GM12878 (cell line): ENCODE results near the gene TMEM168. TPM values are rescaled to one million over a fixed set of nuclear protein-coding genes. Genes with fewer than 3 reads are reported as not detected.

ENCODE experiments used
- ATAC-seq: fragments of 200-7000 bp; cut with Tn5 transposase; 3 replicates; pipeline ENCODE4 v1.9.1; 2020; ENCODE audit warnings: mild to moderate bottlenecking, moderate library complexity
- BruUV-seq: library from RNA; stranded (reverse); fragments of 400-500 nt; replicated peaks from 2 replicates; lab custom pipeline; 2021; lab: Mats Ljungman, UMichigan
- CTCF ChIA-PET: fragments of 300-600 bp; sonication (Branson Sonifier 250); formaldehyde crosslinking; extraction: SDS; loops from one replicate; lab custom pipeline; 2021; ENCODE audit warnings: inconsistent platforms; lab: Yijun Ruan, JAX
- POLR2A ChIA-PET: fragments of 350-600 bp; formaldehyde crosslinking; extraction: SDS; loops from one replicate; lab custom pipeline; 2021; ENCODE audit warnings: inconsistent platforms; lab: Charles Lee
- RAD21 ChIA-PET: fragments of 300-600 bp; sonication (Branson Sonifier 250); formaldehyde crosslinking; loops from one replicate; lab custom pipeline; 2023; ENCODE audit warnings: antibody characterized with exemption; ENCODE audit not compliant: unreplicated experiment; lab: Charles Lee
- SMC1A ChIA-PET: fragments of 300-600 bp; sonication (Branson Sonifier 250); formaldehyde crosslinking; loops from one replicate; lab custom pipeline; 2023; ENCODE audit not compliant: unreplicated experiment, uncharacterized antibody; lab: Charles Lee
- DNase-seq: peaks from one replicate; pipeline ENCODE4 v3.0.0-alpha.2; 2011; ENCODE audit warnings: low read depth, low spot score
- FAIRE-seq: peaks from 3 replicates; lab custom pipeline; 2011; peaks lifted over from hg19 to GRCh38; lab: Jason Lieb, UNC
- H2AFZ ChIP-seq: 2 replicates; pipeline ENCODE4 v1.6.0; 2011; ENCODE audit warnings: low read depth, low read length, control low read depth; ENCODE audit not compliant: control insufficient read depth
- H3K27ac ChIP-seq: 2 replicates; pipeline ENCODE4 v1.5.1; 2011; ENCODE audit warnings: control low read depth; ENCODE audit not compliant: control insufficient read depth, insufficient read depth
- H3K27me3 ChIP-seq, 2 experiments: replicated peaks in 1 of 2; 2 replicates each; pipeline versions ENCODE4 v1.6.0 to v1.6.1; 2011; ENCODE audit warnings: low read length in 1 of 2; ENCODE audit not compliant: control insufficient read depth in 2 of 2, insufficient read depth in 2 of 2
- H3K36me3 ChIP-seq, 2 experiments: 2 replicates each; pipeline ENCODE4 v1.5.1; 2011; ENCODE audit warnings: low read length in 1 of 2; ENCODE audit not compliant: control insufficient read depth in 2 of 2, insufficient read depth in 2 of 2
- H3K4me1 ChIP-seq: 2 replicates; pipeline ENCODE4 v1.6.1; 2011; ENCODE audit warnings: mild to moderate bottlenecking, low read length, moderate library complexity, mixed read lengths; ENCODE audit not compliant: control insufficient read depth, insufficient read depth
- H3K4me2 ChIP-seq: 2 replicates; pipeline ENCODE4 v1.6.0; 2011; ENCODE audit warnings: control low read depth; ENCODE audit not compliant: control insufficient read depth, insufficient read depth
- H3K4me3 ChIP-seq: fragments of 200-600 bp; sonication (generic); 2 replicates; pipeline ENCODE4 v1.5.1; 2016
- H3K79me2 ChIP-seq: 2 replicates; pipeline ENCODE4 v1.6.0; 2011; ENCODE audit warnings: low read length; ENCODE audit not compliant: control insufficient read depth, insufficient read depth
- H3K9ac ChIP-seq: 2 replicates; pipeline ENCODE4 v1.8.0; 2011; ENCODE audit warnings: low read length, control low read depth, mixed read lengths; ENCODE audit not compliant: control insufficient read depth, insufficient read depth
- H3K9me3 ChIP-seq: replicated peaks from 3 replicates; pipeline ENCODE4 v1.5.1; 2011; ENCODE audit warnings: mild to moderate bottlenecking, low read length; ENCODE audit not compliant: control insufficient read depth, insufficient read depth
- H4K20me1 ChIP-seq: 2 replicates; pipeline ENCODE4 v1.6.0; 2011; ENCODE audit not compliant: control insufficient read depth, insufficient read depth
- ASH2L ChIP-seq: fragments of 300-600, 200-600 bp; sonication (generic); IDR thresholded peaks from 2 replicates; pipeline ENCODE4 v1.6.1; 2017; ENCODE audit warnings: low read depth, mild to moderate bottlenecking, borderline replicate concordance
- HDAC2 ChIP-seq: fragments of 200-600 bp; sonication (generic); IDR thresholded peaks from 2 replicates; pipeline ENCODE4 v1.6.1; 2017
- KLF5 ChIP-seq: fragments of 450-650 bp; IDR thresholded peaks from 2 replicates; pipeline ENCODE4 v1.6.1; 2014; ENCODE audit warnings: mild to moderate bottlenecking; ENCODE audit not compliant: partially characterized antibody
- LARP7 ChIP-seq: fragments of 450-650 bp; IDR thresholded peaks from 2 replicates; pipeline ENCODE4 v1.6.1; 2017; ENCODE audit warnings: mild to moderate bottlenecking
- SRF ChIP-seq, 2 experiments: IDR thresholded peaks; 2 replicates each; pipeline ENCODE4 v1.6.1; 2011; ENCODE audit warnings: low read depth in 2 of 2, low read length in 2 of 2, mild to moderate bottlenecking in 1 of 2, moderate library complexity in 1 of 2
- SUZ12 ChIP-seq: fragments of 200-600 bp; sonication (generic); IDR thresholded peaks from one replicate; pipeline ENCODE4 v1.6.1; 2018; ENCODE audit warnings: antibody characterized with exemption, mild to moderate bottlenecking; ENCODE audit not compliant: unreplicated experiment
- TAF1 ChIP-seq: IDR thresholded peaks from 2 replicates; pipeline ENCODE4 v1.6.1; 2011; ENCODE audit warnings: mild to moderate bottlenecking, low read depth, low read length, borderline replicate concordance
- ZNF207 ChIP-seq: fragments of 450-650 bp; IDR thresholded peaks from 2 replicates; pipeline ENCODE4 v1.6.1; 2014; ENCODE audit warnings: antibody characterized with exemption, mild to moderate bottlenecking, borderline replicate concordance
- ZNF24 ChIP-seq: fragments of 450-650 bp; IDR thresholded peaks from 2 replicates; pipeline ENCODE4 v1.6.1; 2017; ENCODE audit warnings: antibody characterized with exemption, mild to moderate bottlenecking
- ZSCAN29 ChIP-seq: fragments of 450-650 bp; IDR thresholded peaks from 2 replicates; pipeline ENCODE4 v1.6.1; 2017; ENCODE audit warnings: mild to moderate bottlenecking, moderate library complexity
- WGBS: methylation state at CpG from one replicate; pipeline ENCODE4 v1.1.6; 2016; ENCODE audit warnings: low lambda C conversion rate; ENCODE audit not compliant: insufficient replicate concordance, insufficient coverage; ENCODE audit errors: missing lambda C conversion rate; 5-methylcytosine and 5-hydroxymethylcytosine counted together
- in situ Hi-C: fragments of 300-500 bp; cut with MboI; formaldehyde crosslinking; loops from 9 replicates; pipeline ENCODE4 v1.14.3; 2018; ENCODE audit warnings: mixed read lengths
- intact Hi-C: fragments of 100-400 bp; cut with micrococcal nuclease; formaldehyde crosslinking; loops from one replicate; pipeline ENCODE4 v1.14.2; 2022; ENCODE audit not compliant: unreplicated experiment
- polyA plus RNA-seq, 11 experiments: library from polyadenylated mRNA; depleted of rRNA in 4 of 11; unstranded in 6 of 11; stranded (reverse) in 5 of 11; fragments of >200 nt; fragmentation: Nextera tagmentation in 4 of 11; fragmentation: Illumina TruSeq in 1 of 11; extraction: Ambion mirVana in 4 of 11; extraction: Trizol in 1 of 11; gene quantifications; 1 replicate in 1 of 11; 2 replicates in 10 of 11; pipeline versions ENCODE4 v1.2.1 to v1.2.3, GENCODE V29; 2011 to 2016; ENCODE audit warnings: inconsistent platforms in 2 of 11, missing spikeins in 2 of 11, low read depth in 1 of 11
- total RNA-seq, 4 experiments: library from RNA; depleted of rRNA in 3 of 4; stranded (reverse); fragments of >200 nt in 3 of 4; fragmentation: Illumina TruSeq in 1 of 4; extraction: Trizol in 1 of 4; gene quantifications; 2 replicates each; pipeline versions ENCODE4 v1.2.1 to v1.2.3, GENCODE V29; 2013 to 2021
- TF ChIP-seq, protein P1 (sequence below): fragments of 450-650 bp; IDR thresholded peaks from 2 replicates; pipeline ENCODE4 v1.6.1; 2017; ENCODE audit warnings: borderline replicate concordance
- TF ChIP-seq, protein P2 (sequence below): fragments of 450-650 bp; formaldehyde crosslinking; IDR thresholded peaks from 2 replicates; pipeline ENCODE4 v1.4.0; 2022; ENCODE audit warnings: mild to moderate bottlenecking, moderate library complexity
- TF ChIP-seq, protein P3 (sequence below): IDR thresholded peaks from 2 replicates; pipeline ENCODE4 v1.6.1; 2012; ENCODE audit warnings: mild to moderate bottlenecking, low read depth, low read length

The TMEM168 gene
- total and polyA plus RNA-seq, 10 of the 15 experiments (the other 5 are each of a cell fraction or from before 2014, with no cell fraction given): 9.1 to 44.2 (median 19.8) TPM

DNA sequence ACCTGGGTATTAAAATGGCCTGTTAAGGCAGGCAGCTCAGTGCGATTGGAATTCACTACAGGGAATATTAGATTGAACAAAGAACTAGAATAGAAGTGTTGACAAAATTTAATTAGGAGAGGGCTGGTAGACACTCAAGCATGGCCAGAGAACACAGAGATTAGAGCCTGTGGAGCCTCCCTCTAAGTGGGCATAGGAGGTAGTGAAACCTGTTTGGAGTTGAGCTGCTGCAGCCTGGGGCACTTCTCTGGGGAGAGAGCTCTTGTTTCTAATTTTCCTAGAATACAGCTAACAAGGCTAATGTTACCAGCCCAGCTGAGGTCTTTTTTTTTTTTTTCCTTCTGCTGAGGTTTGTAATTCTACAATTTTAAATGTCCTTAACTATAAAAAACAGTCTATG, 46.4 kb downstream of the TMEM168 start (continued):
- TF ChIP-seq, protein P1, sequence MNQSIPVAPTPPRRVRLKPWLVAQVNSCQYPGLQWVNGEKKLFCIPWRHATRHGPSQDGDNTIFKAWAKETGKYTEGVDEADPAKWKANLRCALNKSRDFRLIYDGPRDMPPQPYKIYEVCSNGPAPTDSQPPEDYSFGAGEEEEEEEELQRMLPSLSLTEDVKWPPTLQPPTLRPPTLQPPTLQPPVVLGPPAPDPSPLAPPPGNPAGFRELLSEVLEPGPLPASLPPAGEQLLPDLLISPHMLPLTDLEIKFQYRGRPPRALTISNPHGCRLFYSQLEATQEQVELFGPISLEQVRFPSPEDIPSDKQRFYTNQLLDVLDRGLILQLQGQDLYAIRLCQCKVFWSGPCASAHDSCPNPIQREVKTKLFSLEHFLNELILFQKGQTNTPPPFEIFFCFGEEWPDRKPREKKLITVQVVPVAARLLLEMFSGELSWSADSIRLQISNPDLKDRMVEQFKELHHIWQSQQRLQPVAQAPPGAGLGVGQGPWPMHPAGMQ: no peak
- TF ChIP-seq, protein P2, sequence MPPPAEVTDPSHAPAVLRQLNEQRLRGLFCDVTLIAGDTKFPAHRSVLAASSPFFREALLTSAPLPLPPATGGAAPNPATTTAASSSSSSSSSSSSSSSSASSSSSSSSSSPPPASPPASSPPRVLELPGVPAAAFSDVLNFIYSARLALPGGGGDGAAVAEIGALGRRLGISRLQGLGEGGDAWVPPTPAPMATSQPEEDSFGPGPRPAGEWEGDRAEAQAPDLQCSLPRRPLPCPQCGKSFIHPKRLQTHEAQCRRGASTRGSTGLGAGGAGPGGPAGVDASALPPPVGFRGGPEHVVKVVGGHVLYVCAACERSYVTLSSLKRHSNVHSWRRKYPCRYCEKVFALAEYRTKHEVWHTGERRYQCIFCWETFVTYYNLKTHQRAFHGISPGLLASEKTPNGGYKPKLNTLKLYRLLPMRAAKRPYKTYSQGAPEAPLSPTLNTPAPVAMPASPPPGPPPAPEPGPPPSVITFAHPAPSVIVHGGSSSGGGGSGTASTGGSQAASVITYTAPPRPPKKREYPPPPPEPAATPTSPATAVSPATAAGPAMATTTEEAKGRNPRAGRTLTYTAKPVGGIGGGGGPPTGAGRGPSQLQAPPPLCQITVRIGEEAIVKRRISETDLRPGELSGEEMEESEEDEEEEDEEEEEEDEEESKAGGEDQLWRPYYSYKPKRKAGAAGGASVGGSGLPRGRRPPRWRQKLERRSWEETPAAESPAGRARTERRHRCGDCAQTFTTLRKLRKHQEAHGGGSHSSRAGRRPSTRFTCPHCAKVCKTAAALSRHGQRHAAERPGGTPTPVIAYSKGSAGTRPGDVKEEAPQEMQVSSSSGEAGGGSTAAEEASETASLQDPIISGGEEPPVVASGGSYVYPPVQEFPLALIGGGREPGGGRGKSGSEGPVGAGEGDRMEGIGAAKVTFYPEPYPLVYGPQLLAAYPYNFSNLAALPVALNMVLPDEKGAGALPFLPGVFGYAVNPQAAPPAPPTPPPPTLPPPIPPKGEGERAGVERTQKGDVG (CRISPR knock-in tag): no peak
- no peak for TF ChIP-seq HDAC2
- TF ChIP-seq ZNF207: no peak

DNA sequence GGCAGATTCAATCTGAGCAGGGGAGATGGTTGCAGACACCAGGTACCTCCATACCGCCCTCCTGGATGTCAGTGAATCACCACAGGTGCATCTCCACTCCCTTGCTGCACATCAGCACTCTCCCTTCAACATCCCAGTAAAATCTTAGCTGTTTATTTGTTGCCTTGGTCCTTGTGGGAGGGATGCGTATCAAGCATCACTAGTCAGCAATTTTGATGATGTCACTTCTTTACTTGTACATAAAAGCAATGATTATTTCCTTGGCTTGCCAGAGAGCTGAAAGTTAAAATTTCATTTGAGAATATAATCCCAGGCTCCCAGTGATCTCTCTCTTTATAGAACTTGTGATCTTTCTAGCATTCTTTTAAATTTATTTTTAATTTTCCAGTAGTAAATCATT, 49.5 kb downstream of the TMEM168 start:
- ChIA-PET SMC1A (no interaction called here), POLR2A (no interaction called here), RAD21 (no interaction called here), CTCF (interaction anchor here (0.8 kb wide), 1 partner anchor 10 kb away, joined by 3 read pairs; no protein-coding TSS in a partner anchor)
- H3K9ac ChIP-seq: no peak overlapping the region
- no peaks in the 10 kb centered on the region for H3K79me2 ChIP-seq
- intact Hi-C loops (no loop called here), in situ Hi-C loops (no loop called here)
- no peak overlapping the region for H3K27ac ChIP-seq
- DNase-seq (no peak), FAIRE-seq (no peak), ATAC-seq (no peak)
- H3K9me3 ChIP-seq: no peaks in the 10 kb centered on the region; the same call in 2 of the 3 replicates
- 3% methylated on average over 2 of the region's 2 CpGs for WGBS
- H3K27me3 ChIP-seq: no peaks in the 10 kb centered on the region
- H3K4me1 ChIP-seq: no peaks in the 10 kb centered on the region
- no peak overlapping the region for H3K4me2 ChIP-seq
- H4K20me1 ChIP-seq: no peaks in the 10 kb centered on the region
- no peak overlapping the region for H2AFZ ChIP-seq
- H3K36me3 ChIP-seq: no peaks in the 10 kb centered on the region
- H3K4me3 ChIP-seq: no peak overlapping the region
- BruUV-seq: no TSS peak
- TF ChIP-seq LARP7 (no peak), ASH2L (no peak), SRF (IDR thresholded peaks at IDR 0.05; ENCODE audit: low read depth in 2 of 2, low read length in 2 of 2) (no peak), TAF1 (no peak), KLF5 (no peak), ZSCAN29 (no peak), SUZ12 (no peak), ZNF24 (no peak)
- TF ChIP-seq, protein P3, sequence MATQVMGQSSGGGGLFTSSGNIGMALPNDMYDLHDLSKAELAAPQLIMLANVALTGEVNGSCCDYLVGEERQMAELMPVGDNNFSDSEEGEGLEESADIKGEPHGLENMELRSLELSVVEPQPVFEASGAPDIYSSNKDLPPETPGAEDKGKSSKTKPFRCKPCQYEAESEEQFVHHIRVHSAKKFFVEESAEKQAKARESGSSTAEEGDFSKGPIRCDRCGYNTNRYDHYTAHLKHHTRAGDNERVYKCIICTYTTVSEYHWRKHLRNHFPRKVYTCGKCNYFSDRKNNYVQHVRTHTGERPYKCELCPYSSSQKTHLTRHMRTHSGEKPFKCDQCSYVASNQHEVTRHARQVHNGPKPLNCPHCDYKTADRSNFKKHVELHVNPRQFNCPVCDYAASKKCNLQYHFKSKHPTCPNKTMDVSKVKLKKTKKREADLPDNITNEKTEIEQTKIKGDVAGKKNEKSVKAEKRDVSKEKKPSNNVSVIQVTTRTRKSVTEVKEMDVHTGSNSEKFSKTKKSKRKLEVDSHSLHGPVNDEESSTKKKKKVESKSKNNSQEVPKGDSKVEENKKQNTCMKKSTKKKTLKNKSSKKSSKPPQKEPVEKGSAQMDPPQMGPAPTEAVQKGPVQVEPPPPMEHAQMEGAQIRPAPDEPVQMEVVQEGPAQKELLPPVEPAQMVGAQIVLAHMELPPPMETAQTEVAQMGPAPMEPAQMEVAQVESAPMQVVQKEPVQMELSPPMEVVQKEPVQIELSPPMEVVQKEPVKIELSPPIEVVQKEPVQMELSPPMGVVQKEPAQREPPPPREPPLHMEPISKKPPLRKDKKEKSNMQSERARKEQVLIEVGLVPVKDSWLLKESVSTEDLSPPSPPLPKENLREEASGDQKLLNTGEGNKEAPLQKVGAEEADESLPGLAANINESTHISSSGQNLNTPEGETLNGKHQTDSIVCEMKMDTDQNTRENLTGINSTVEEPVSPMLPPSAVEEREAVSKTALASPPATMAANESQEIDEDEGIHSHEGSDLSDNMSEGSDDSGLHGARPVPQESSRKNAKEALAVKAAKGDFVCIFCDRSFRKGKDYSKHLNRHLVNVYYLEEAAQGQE: no peak
